GM12864 (cell line): ENCODE data around the gene FAM81A.

Source experiments
- DNase-seq: peaks from one replicate; pipeline ENCODE4 v3.0.0-alpha.2; 2011; ENCODE audit warnings: low read depth
- H3K4me3 ChIP-seq: 2 replicates; pipeline ENCODE4 v1.5.1; 2011; ENCODE audit warnings: mild to moderate bottlenecking, low read depth, low read length, control low read depth
- CTCF ChIP-seq: IDR thresholded peaks from 2 replicates; pipeline ENCODE4 v1.5.1; 2011; ENCODE audit warnings: low read depth, mild to moderate bottlenecking, moderate library complexity, low read length, control low read depth, inconsistent platforms; ENCODE audit errors: missing control alignments

Gene FAM81A

GRCh38 chr15:59541750-59542149, 103.8 kb downstream of the FAM81A start:
- no peak for DNase-seq
- no peak overlapping the region for H3K4me3 ChIP-seq
- TF ChIP-seq CTCF, result no peak

- peak; percentile 86 for DNase-seq
- no peak for TF ChIP-seq CTCF
- peak overlapping the region; percentile 1; the same call in 1 of the 2 replicates for H3K4me3 ChIP-seq
These were observed 105.9 kb downstream of the FAM81A start for GRCh38 chr15:59543721-59544547.

- H3K4me3 ChIP-seq, result no peak overlapping the region
- no peak for DNase-seq
- no peak for TF ChIP-seq CTCF
These were observed 107.6 kb downstream of the FAM81A start for GRCh38 chr15:59545573-59545972.

- no peak for TF ChIP-seq CTCF
- no peak overlapping the region for H3K4me3 ChIP-seq
- no peak for DNase-seq
These were observed 110.7 kb downstream of the FAM81A start for GRCh38 chr15:59548501-59549226.

- no peak overlapping the region for H3K4me3 ChIP-seq
- DNase-seq, result no peak
- no peak for TF ChIP-seq CTCF
These were observed 111.6 kb downstream of the FAM81A start for GRCh38 chr15:59549301-59550185.

GRCh38 chr15:59550530-59550929, 112.5 kb downstream of the FAM81A start:
- no peak for TF ChIP-seq CTCF
- H3K4me3 ChIP-seq, result no peak overlapping the region
- no peak for DNase-seq
